ENCODE measurements around the gene CYP4F8. TPM values are rescaled to one million over a fixed set of nuclear protein-coding genes. Genes with fewer than 3 reads are reported as not detected.
A peak's percentile ranks its signal among the peaks of the same experiment; 100 is the strongest.

The CYP4F8 gene
- total RNA-seq, 1 donor from 2014 or later, result 0.98 TPM

DNA sequence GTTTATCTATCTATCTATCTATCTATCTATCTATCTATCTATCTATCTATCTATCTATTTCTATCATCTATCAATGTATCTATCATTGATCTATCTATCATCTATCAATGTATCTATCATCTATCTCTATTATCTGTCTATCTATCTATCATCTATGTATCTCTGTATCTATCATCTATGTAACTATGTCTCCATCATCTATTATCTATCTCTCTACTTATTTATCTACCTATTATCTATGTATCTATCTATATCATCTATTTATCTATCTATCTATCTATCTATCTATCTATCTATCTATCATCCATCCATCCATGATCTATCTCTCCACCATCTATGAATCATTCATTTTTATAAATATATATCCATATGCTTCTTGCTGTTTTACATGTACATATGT, 41.4 kb downstream of the CYP4F8 start:
- Histone ChIP-seq H3K4me3 (no peak overlapping the region), H3K27me3 (no peaks in the 10 kb centered on the region), H3K9me3 (no peaks in the 10 kb centered on the region), H3K4me1 (no peaks in the 10 kb centered on the region), H3K36me3 (no peaks in the 10 kb centered on the region), H3K27ac (no peak overlapping the region)
- DNase-seq (ENCODE audit: extremely low spot score in 2 of 2), result no peak
- TF ChIP-seq POLR2AphosphoS5 (IDR thresholded peaks at IDR 0.05; ENCODE audit: insufficient read depth in 1 of 2, low read depth in 1 of 2), result no peak
- TF ChIP-seq POLR2A (IDR thresholded peaks at IDR 0.05), result no peak
- TF ChIP-seq, protein P1, sequence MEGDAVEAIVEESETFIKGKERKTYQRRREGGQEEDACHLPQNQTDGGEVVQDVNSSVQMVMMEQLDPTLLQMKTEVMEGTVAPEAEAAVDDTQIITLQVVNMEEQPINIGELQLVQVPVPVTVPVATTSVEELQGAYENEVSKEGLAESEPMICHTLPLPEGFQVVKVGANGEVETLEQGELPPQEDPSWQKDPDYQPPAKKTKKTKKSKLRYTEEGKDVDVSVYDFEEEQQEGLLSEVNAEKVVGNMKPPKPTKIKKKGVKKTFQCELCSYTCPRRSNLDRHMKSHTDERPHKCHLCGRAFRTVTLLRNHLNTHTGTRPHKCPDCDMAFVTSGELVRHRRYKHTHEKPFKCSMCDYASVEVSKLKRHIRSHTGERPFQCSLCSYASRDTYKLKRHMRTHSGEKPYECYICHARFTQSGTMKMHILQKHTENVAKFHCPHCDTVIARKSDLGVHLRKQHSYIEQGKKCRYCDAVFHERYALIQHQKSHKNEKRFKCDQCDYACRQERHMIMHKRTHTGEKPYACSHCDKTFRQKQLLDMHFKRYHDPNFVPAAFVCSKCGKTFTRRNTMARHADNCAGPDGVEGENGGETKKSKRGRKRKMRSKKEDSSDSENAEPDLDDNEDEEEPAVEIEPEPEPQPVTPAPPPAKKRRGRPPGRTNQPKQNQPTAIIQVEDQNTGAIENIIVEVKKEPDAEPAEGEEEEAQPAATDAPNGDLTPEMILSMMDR (IDR thresholded peaks at IDR 0.05), result no peak
- intact Hi-C loops (cut with DNase I), result no loop called here

DNA sequence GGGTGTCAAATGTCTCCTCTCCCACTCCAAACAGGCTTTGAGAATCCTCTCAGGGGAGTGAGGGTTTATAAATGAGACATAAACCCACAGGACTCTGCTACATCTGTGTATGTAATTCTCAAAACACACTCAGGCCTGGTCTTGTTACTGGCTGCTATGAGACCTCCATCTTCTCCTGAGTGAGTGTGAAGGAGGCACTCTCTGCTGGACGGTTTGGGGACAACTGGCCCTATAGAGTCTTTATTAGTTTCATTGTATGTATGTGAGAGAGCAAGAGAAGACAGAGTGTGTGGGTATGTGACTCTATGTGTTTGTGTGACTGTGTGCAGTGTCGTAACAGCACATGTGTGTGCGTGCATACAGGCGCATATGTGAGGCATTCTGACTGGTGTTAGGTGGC, 48.2 kb downstream of the CYP4F8 start:
- DNase-seq (ENCODE audit: extremely low spot score in 2 of 2), result peak in 1 of 2 donors; percentile 16
- TF ChIP-seq, protein P1 (IDR thresholded peaks at IDR 0.05), result no peak
- TF ChIP-seq POLR2AphosphoS5 (IDR thresholded peaks at IDR 0.05; ENCODE audit: insufficient read depth in 1 of 2, low read depth in 1 of 2) (no peak), POLR2A (IDR thresholded peaks at IDR 0.05) (no peak)
- intact Hi-C loops (cut with DNase I), result no loop called here
- Histone ChIP-seq H3K36me3 (no peaks in the 10 kb centered on the region), H3K27ac (no peak overlapping the region), H3K4me1 (no peaks in the 10 kb centered on the region), H3K27me3 (no peaks in the 10 kb centered on the region), H3K4me3 (no peak overlapping the region), H3K9me3 (no peaks in the 10 kb centered on the region)

GRCh38 chr19:15666186-15666585, 51.2 kb downstream of the CYP4F8 start:
- no peaks in the 10 kb centered on the region for H3K27me3 ChIP-seq
- H3K9me3 ChIP-seq, result no peaks in the 10 kb centered on the region
- TF ChIP-seq, protein P1 (IDR thresholded peaks at IDR 0.05), result no peak
- TF ChIP-seq POLR2A (IDR thresholded peaks at IDR 0.05) (no peak), POLR2AphosphoS5 (IDR thresholded peaks at IDR 0.05; ENCODE audit: insufficient read depth in 1 of 2, low read depth in 1 of 2) (no peak)
- DNase-seq (ENCODE audit: extremely low spot score in 2 of 2), result peak in 1 of 2 donors; percentile 77
- H3K4me3 ChIP-seq, result no peak overlapping the region
- intact Hi-C loops (cut with DNase I), result no loop called here
- no peaks in the 10 kb centered on the region for H3K36me3 ChIP-seq
- H3K4me1 ChIP-seq, result peaks cover 16% of the 10 kb centered on the region
- H3K27ac ChIP-seq, result no peak overlapping the region

- Histone ChIP-seq H3K4me1 (peaks cover 19% of the 10 kb centered on the region), H3K4me3 (no peak overlapping the region), H3K27me3 (no peaks in the 10 kb centered on the region), H3K27ac (no peak overlapping the region), H3K36me3 (no peaks in the 10 kb centered on the region), H3K9me3 (no peaks in the 10 kb centered on the region)
- DNase-seq (ENCODE audit: extremely low spot score in 2 of 2), result peak in 1 of 2 donors; percentile 47
- intact Hi-C loops (cut with DNase I), result no loop called here
- no peak for TF ChIP-seq POLR2AphosphoS5 (IDR thresholded peaks at IDR 0.05; ENCODE audit: insufficient read depth in 1 of 2, low read depth in 1 of 2)
- TF ChIP-seq, protein P1 (IDR thresholded peaks at IDR 0.05), result no peak
These were observed 51.9 kb downstream of the CYP4F8 start for GRCh38 chr19:15666883-15667282.

- no peaks in the 10 kb centered on the region for H3K27me3 ChIP-seq
- TF ChIP-seq POLR2AphosphoS5 (IDR thresholded peaks at IDR 0.05; ENCODE audit: insufficient read depth in 1 of 2, low read depth in 1 of 2), result no peak
- no peak for TF ChIP-seq POLR2A (IDR thresholded peaks at IDR 0.05)
- TF ChIP-seq, protein P1 (IDR thresholded peaks at IDR 0.05), result no peak
- no peak overlapping the region for H3K27ac ChIP-seq
- no peaks in the 10 kb centered on the region for H3K9me3 ChIP-seq
- intact Hi-C loops (cut with DNase I), result no loop called here
- no peak overlapping the region for H3K4me3 ChIP-seq
- no peaks in the 10 kb centered on the region for H3K36me3 ChIP-seq
- peaks cover 35% of the 10 kb centered on the region for H3K4me1 ChIP-seq
- DNase-seq (ENCODE audit: extremely low spot score in 2 of 2), result no peak
These were observed 54.4 kb downstream of the CYP4F8 start for GRCh38 chr19:15669440-15669839.

Data from vagina (tissue), 2 donors.